ENCODE measurements around the gene FAIM2.
"Not testable (repeated sequence)": the region's sequence is repeated elsewhere in the genome, so short reads cannot be mapped to it uniquely, and the experiment has no call there.

The FAIM2 gene

DNA sequence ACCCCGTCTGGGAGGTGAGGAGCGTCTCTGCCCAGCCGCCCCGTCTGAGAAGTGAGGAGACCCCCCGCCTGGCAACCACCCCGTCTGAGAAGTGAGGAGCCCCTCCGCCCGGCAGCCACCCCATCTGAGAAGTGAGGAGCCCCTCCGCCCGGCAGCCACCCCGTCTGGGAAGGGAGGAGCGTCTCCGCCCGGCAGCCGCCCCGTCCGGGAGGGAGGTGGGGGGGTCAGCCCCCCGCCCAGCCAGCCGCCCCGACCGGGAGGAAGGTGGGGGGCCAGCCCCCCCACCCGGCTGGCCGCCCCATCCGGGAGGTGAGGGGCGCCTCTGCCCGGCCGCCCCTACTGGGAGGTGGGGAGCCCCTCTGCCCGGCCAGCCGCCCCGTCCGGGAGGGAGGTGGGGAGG lies 42.8 kb downstream of the FAIM2 start:
- H3K9me3 ChIP-seq (ENCODE audit: insufficient read depth, low read depth, low read length); H3K4me1 ChIP-seq (ENCODE audit: insufficient read depth, low read length); H3K4me3 ChIP-seq (ENCODE audit: low read length); H3K36me3 ChIP-seq (ENCODE audit: insufficient read depth, low read depth, low read length); H3K27ac ChIP-seq (ENCODE audit: low read length); H3K9ac ChIP-seq (ENCODE audit: low read depth, low read length); H3K27me3 ChIP-seq (ENCODE audit: insufficient read depth, low read length): not testable (repeated sequence)

DNA sequence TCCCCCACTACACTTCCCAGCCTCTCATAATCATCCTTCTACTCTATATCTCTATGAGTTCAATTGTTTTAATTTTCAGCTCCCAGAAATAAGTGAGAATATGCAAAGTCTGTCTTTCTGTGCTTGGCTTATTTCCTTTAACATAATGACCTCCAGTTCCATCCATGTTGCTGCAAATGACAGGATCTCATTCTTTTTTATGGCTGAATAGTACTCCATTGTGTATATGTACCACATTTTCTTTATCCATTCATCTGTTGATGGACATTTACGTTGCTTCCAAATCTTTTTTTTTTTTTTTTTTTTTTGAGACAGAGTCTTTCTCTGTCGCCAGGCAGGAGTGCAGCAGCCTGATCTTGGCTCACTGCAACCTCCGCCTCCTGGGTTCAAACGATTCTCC lies 47.8 kb downstream of the FAIM2 start:
- not testable (repeated sequence) for H3K36me3 ChIP-seq (ENCODE audit: insufficient read depth, low read depth, low read length); H3K27me3 ChIP-seq (ENCODE audit: insufficient read depth, low read length); H3K27ac ChIP-seq (ENCODE audit: low read length); H3K4me3 ChIP-seq (ENCODE audit: low read length); H3K9ac ChIP-seq (ENCODE audit: low read depth, low read length); H3K9me3 ChIP-seq (ENCODE audit: insufficient read depth, low read depth, low read length); H3K4me1 ChIP-seq (ENCODE audit: insufficient read depth, low read length)

DNA sequence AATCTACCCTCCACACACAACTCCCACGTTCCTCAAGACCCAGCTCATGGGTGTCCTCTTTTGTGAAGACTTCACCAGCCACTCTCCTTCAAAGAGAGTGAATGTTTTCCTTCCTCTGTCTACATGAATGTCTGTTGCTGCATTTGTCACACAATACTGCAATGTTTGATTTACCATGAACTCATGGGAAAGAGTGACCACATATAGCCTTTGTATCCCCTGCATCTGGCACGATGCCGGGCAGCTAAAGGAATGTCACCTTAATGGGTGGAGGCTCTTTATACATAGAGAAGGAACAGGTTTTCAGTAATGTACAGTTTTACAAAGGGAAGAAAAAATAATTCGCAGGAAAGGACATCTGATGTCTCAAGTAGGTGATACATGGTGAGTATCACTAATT lies 48.7 kb downstream of the FAIM2 start:
- Histone ChIP-seq H3K9me3 (ENCODE audit: insufficient read depth, low read depth, low read length) (no peaks in the 10 kb centered on the region), H3K36me3 (ENCODE audit: insufficient read depth, low read depth, low read length) (no peaks in the 10 kb centered on the region), H3K27me3 (ENCODE audit: insufficient read depth, low read length) (peaks cover 12% of the 10 kb centered on the region; the same call in 1 of the 2 replicates), H3K27ac (ENCODE audit: low read length) (no peak overlapping the region), H3K9ac (ENCODE audit: low read depth, low read length) (no peak overlapping the region), H3K4me3 (ENCODE audit: low read length) (no peak overlapping the region), H3K4me1 (ENCODE audit: insufficient read depth, low read length) (no peaks in the 10 kb centered on the region)

DNA sequence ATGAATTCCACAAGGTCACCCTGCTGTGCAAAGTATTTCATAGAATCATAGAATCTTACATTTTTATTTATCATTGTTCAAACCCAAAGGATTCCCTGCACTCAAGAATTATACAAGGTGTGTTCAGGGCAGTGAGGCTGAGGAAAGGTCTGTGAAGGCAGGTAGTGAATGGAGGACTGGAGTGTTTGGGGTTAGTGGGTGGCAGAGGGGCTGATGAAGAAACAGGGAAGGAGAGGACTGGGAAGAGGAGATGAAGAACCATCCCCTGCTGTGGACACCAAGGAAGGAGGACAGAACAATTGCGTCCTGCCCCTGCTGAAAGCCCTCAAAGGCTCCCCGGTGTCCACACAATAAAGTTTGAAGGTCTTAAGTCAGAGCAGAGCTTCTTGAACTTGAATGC lies 50.0 kb downstream of the FAIM2 start:
- no peaks in the 10 kb centered on the region for H3K9me3 ChIP-seq (ENCODE audit: insufficient read depth, low read depth, low read length)

DNA sequence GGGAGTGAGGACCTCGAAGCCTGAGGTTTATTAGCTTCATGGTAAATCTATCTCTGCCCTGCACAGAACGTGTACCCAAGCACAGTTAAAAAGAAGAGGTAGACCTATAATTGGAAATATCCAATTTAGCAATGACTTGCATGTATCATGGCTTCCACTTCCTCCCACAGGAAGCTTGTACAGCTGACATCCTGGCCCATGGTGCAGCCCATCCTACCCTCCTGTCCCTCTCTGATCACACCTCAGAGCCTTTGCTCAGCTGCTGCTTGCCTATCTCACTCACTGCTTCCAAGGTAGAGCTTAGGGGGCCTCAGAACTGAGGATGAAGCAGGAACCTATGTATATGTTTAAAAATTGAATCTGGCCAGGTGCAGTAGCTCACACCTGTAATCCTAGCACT lies 56.5 kb downstream of the FAIM2 start:
- Histone ChIP-seq H3K4me1 (ENCODE audit: insufficient read depth, low read length) (peaks cover 4% of the 10 kb centered on the region; the same call in 1 of the 2 replicates), H3K9ac (ENCODE audit: low read depth, low read length) (no peak overlapping the region), H3K9me3 (ENCODE audit: insufficient read depth, low read depth, low read length) (no peaks in the 10 kb centered on the region), H3K36me3 (ENCODE audit: insufficient read depth, low read depth, low read length) (no peaks in the 10 kb centered on the region), H3K27ac (ENCODE audit: low read length) (no peak overlapping the region), H3K4me3 (ENCODE audit: low read length) (no peak overlapping the region), H3K27me3 (ENCODE audit: insufficient read depth, low read length) (peaks cover 21% of the 10 kb centered on the region)

More for the DNA sequence above, 50.0 kb downstream of the FAIM2 start:
- Histone ChIP-seq H3K36me3 (ENCODE audit: insufficient read depth, low read depth, low read length) (no peaks in the 10 kb centered on the region), H3K27me3 (ENCODE audit: insufficient read depth, low read length) (peaks cover 13% of the 10 kb centered on the region), H3K27ac (ENCODE audit: low read length) (no peak overlapping the region), H3K9ac (ENCODE audit: low read depth, low read length) (no peak overlapping the region), H3K4me3 (ENCODE audit: low read length) (no peak overlapping the region), H3K4me1 (ENCODE audit: insufficient read depth, low read length) (no peaks in the 10 kb centered on the region)

DNA sequence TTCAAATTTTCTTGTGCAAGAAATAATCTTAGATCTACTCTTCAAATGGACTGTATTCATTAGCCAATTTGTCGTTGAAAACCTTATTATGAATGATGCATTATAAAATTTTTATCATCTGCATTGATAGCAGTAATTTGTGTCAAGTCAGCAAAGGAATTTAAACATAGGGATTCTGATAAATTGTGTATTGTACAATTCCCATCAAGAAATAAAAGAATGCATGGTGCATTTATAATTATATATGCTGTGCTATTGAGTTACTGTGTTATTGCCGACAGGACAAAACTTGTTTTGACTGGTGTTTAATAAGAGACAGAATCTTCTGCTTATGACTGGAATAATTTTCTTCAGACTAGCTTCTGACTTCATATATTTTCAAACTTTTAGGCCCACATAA lies 57.7 kb downstream of the FAIM2 start:
- Histone ChIP-seq H3K36me3 (ENCODE audit: insufficient read depth, low read depth, low read length) (no peaks in the 10 kb centered on the region), H3K9me3 (ENCODE audit: insufficient read depth, low read depth, low read length) (no peaks in the 10 kb centered on the region), H3K27ac (ENCODE audit: low read length) (no peak overlapping the region), H3K9ac (ENCODE audit: low read depth, low read length) (no peak overlapping the region), H3K27me3 (ENCODE audit: insufficient read depth, low read length) (peaks cover 17% of the 10 kb centered on the region), H3K4me3 (ENCODE audit: low read length) (no peak overlapping the region), H3K4me1 (ENCODE audit: insufficient read depth, low read length) (peaks cover 4% of the 10 kb centered on the region; the same call in 1 of the 2 replicates)

DNA sequence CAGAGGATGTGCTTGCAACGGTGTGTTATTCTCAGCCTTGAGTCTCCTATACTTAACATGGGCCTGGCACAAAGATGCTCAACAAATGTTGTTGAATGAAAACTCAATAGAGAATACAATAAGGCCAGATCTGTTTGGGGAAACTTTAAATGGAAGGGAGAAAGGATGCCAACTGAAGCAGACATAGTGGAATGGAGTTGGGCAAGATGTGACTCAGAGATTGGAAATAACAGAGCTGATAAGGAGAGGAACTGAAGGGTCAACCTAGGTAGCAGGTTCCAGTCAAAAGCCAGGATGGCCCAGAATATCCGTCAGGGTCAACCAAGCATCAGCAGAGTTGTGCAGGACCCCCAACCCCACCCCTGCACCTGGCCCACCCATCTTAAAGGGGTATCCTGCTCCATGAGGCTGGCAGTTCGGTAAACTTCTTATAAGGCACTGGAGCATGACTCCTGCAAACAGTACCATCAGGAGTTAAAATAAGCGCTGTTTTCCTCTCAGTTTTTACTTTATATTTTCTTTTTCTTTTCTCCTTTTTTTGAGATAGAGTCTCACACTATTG lies 59.7 kb downstream of the FAIM2 start:
- Histone ChIP-seq H3K4me3 (ENCODE audit: low read length) (no peak overlapping the region), H3K9me3 (ENCODE audit: insufficient read depth, low read depth, low read length) (no peaks in the 10 kb centered on the region), H3K36me3 (ENCODE audit: insufficient read depth, low read depth, low read length) (no peaks in the 10 kb centered on the region), H3K4me1 (ENCODE audit: insufficient read depth, low read length) (peaks cover 4% of the 10 kb centered on the region; the same call in 1 of the 2 replicates), H3K9ac (ENCODE audit: low read depth, low read length) (no peak overlapping the region), H3K27ac (ENCODE audit: low read length) (no peak overlapping the region), H3K27me3 (ENCODE audit: insufficient read depth, low read length) (peaks cover 12% of the 10 kb centered on the region)

DNA sequence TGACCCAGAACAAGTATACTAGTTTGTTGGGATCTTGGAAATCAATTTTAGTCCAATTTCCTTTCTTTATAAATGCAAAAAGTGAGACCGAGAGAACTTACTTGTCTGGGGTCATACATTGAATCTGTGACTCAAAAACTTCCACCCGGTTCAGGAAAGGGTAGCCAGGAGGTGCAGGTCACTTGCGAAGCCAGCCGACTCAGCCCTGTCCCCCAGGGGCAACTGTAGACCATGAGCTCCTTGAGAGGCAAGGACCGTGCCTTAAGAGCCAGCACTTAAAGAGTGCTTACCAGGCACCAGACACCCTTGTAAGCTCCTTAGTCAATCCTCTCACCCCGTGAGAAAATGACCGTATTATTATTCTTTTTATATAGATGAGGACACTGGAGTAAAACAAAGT lies 60.3 kb downstream of the FAIM2 start:
- H3K36me3 ChIP-seq (ENCODE audit: insufficient read depth, low read depth, low read length) = no peaks in the 10 kb centered on the region
- no peak overlapping the region for H3K27ac ChIP-seq (ENCODE audit: low read length)
- H3K27me3 ChIP-seq (ENCODE audit: insufficient read depth, low read length) = peaks cover 8% of the 10 kb centered on the region
- H3K4me3 ChIP-seq (ENCODE audit: low read length) = peak overlapping the region; percentile 81
- H3K9ac ChIP-seq (ENCODE audit: low read depth, low read length) = peak overlapping the region; percentile 79
- H3K9me3 ChIP-seq (ENCODE audit: insufficient read depth, low read depth, low read length) = no peaks in the 10 kb centered on the region
- peaks cover 4% of the 10 kb centered on the region; the same call in 1 of the 2 replicates for H3K4me1 ChIP-seq (ENCODE audit: insufficient read depth, low read length)

DNA sequence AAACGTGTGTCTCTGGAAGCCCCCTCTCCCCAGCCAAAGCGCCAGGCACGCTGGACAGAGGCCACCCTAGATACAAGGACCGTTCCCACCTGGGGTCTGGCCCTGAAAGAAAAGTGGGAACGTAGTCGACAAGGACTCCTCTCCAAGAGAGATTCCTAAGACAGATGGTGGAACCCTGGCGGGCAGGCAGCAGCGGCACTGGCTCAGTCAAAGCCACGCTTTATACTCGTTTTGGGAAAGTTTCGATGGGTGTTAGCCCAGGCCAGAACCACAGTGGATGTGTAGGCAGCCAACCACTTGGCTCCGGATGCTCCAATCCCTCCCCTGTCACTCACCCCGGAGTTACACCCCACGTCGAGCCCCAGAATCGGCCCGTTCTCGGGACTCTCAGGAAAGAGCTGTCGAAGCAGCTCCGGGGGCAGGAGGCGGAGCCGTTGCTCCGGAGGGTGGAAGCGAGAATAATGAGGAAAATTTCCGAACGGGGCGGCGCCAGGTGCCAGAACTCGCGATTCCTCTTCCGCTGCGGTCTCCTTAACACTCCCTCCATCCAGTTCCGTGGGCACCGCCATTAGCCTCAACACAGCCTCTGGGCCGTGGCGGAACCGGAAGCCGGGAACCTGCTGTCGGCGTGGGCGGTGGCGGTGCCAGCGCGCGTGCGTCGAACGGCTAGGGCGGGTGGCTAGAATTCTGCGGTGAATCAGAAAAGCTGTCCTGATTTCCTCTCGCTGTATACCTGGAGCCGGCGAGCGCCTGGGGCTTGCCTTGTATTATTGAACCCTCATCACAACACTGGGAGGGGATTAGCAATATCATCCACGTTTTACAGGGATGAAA lies 61.0 kb downstream of the FAIM2 start, which contains the start of gene BCDIN3D:
TSS of gene BCDIN3D (minus strand) at position 588 of the 834 bp plus-strand sequence. CDS start at position 569, 19 bp downstream.
- peaks cover 1% of the 10 kb centered on the region for H3K27me3 ChIP-seq (ENCODE audit: insufficient read depth, low read length)
- H3K36me3 ChIP-seq (ENCODE audit: insufficient read depth, low read depth, low read length) = no peaks in the 10 kb centered on the region
- peak within 1 kb of the TSS; percentile 1 for H3K27ac ChIP-seq (ENCODE audit: low read length)
- no peaks in the 10 kb centered on the region for H3K9me3 ChIP-seq (ENCODE audit: insufficient read depth, low read depth, low read length)
- H3K4me3 ChIP-seq (ENCODE audit: low read length) = peak within 1 kb of the TSS; percentile 81
- peak within 1 kb of the TSS; percentile 79 for H3K9ac ChIP-seq (ENCODE audit: low read depth, low read length)
- H3K4me1 ChIP-seq (ENCODE audit: insufficient read depth, low read length) = peaks cover 4% of the 10 kb centered on the region; the same call in 1 of the 2 replicates

DNA sequence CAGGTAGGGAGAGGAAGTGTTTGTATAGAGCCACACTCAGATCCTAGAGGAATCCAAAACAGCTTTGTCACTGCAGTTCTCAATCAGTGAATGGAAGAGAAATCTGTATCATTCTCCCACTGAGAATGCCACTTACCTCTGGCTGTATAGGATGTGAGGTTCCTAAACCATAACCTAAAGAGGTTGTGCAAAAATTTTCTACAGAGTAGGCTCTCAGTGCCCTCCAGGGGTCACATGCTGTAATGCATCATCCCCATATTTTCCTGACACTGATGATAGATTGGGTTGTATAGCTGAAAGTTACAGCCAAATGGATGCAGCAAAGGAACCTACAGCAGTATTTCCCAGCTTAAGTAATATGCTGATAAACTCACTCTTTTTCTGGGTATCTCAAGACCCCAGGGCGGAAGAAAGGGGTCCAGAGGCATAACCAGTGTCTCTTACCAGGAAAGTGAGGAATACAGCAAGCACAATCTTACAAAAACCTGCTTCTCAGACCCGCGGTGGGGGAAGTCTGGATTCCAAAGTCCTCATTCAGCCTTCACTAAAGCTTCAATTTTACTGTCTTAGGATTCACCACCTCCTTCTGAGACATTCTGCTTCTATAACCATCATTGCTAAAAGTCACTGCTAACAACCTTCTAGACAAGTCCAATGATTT lies 64.6 kb downstream of the FAIM2 start:
- Histone ChIP-seq H3K4me3 (ENCODE audit: low read length) (no peak overlapping the region), H3K9ac (ENCODE audit: low read depth, low read length) (no peak overlapping the region), H3K9me3 (ENCODE audit: insufficient read depth, low read depth, low read length) (no peaks in the 10 kb centered on the region), H3K27me3 (ENCODE audit: insufficient read depth, low read length) (no peaks in the 10 kb centered on the region), H3K36me3 (ENCODE audit: insufficient read depth, low read depth, low read length) (no peaks in the 10 kb centered on the region), H3K27ac (ENCODE audit: low read length) (no peak overlapping the region), H3K4me1 (ENCODE audit: insufficient read depth, low read length) (peaks cover 4% of the 10 kb centered on the region; the same call in 1 of the 2 replicates)

DNA sequence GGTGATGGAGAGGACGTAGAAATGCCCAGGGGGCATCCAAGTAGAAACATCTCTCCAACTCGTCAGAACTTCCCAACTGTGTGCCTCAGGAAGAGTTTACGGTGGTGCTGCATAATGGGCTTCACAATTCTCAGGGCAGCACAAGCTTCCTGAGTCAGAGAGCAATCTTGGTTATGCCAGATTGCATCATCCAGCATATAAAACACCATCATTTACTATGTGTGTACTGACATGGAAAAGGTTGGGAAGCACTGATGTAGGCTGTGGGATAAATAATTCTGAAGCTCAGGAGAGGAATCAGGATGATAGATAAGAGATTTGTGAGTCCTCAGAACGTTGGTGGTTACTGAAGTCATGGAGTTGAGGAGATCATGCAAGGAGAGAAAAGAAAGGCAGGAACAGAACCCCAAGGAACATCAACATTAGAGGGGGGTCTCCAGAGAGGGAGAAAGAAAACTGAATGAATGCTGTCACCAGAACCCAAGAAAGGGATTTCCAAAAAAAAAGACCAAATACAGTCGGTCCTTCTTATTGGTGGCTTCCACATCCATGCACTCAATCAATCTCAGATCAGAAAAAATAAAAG lies 70.8 kb downstream of the FAIM2 start:
- peaks cover 5% of the 10 kb centered on the region for H3K4me1 ChIP-seq (ENCODE audit: insufficient read depth, low read length)
- H3K9me3 ChIP-seq (ENCODE audit: insufficient read depth, low read depth, low read length) = no peaks in the 10 kb centered on the region
- H3K9ac ChIP-seq (ENCODE audit: low read depth, low read length) = no peak overlapping the region
- H3K27me3 ChIP-seq (ENCODE audit: insufficient read depth, low read length) = no peaks in the 10 kb centered on the region
- no peak overlapping the region for H3K27ac ChIP-seq (ENCODE audit: low read length)
- no peaks in the 10 kb centered on the region for H3K36me3 ChIP-seq (ENCODE audit: insufficient read depth, low read depth, low read length)
- H3K4me3 ChIP-seq (ENCODE audit: low read length) = no peak overlapping the region
